GM12878 (cell line): ENCODE measurements around the gene CCDC63.

Source experiments
- EZH2 ChIP-seq: IDR thresholded peaks from 2 replicates; pipeline ENCODE4 v1.6.1; 2012; ENCODE audit warnings: low read depth, mild to moderate bottlenecking, control low read depth, inconsistent platforms, low read length, borderline replicate concordance; ENCODE audit not compliant: control insufficient read depth
- TF ChIP-seq, protein P1 (sequence below), 3 experiments: IDR thresholded peaks in 2 of 3; conservative IDR thresholded peaks in 1 of 3; 2 replicates each; pipeline ENCODE4 v1.5.1; 2011; ENCODE audit warnings: low read depth in 3 of 3, low read length in 3 of 3, mild to moderate bottlenecking in 3 of 3, control low read depth in 2 of 3, moderate library complexity in 2 of 3, inconsistent platforms in 1 of 3, mixed read lengths in 1 of 3; ENCODE audit not compliant: control insufficient read depth in 2 of 3, insufficient read depth in 1 of 3; ENCODE audit errors: extremely low read depth in 1 of 3

DNA sequence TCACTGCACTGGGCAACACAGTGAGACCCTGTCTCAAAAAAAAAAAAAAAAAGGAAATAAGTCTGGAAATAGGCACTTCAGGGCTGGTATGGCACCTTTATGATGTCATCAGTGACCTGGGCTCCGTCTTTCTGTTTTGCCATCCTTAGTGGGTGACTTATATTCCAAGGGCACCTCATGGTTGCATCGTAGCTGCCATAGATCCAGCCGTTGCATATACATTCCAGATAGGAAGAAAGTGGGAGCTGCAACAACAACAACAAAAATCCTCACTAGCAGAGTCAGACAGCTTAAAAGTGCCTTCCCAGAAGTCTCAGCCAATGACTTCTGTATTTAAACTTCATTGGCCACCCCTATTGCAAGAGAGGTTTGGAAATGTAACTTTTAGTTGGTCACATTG, 47.2 kb downstream of the CCDC63 start:
- TF ChIP-seq, protein P1, sequence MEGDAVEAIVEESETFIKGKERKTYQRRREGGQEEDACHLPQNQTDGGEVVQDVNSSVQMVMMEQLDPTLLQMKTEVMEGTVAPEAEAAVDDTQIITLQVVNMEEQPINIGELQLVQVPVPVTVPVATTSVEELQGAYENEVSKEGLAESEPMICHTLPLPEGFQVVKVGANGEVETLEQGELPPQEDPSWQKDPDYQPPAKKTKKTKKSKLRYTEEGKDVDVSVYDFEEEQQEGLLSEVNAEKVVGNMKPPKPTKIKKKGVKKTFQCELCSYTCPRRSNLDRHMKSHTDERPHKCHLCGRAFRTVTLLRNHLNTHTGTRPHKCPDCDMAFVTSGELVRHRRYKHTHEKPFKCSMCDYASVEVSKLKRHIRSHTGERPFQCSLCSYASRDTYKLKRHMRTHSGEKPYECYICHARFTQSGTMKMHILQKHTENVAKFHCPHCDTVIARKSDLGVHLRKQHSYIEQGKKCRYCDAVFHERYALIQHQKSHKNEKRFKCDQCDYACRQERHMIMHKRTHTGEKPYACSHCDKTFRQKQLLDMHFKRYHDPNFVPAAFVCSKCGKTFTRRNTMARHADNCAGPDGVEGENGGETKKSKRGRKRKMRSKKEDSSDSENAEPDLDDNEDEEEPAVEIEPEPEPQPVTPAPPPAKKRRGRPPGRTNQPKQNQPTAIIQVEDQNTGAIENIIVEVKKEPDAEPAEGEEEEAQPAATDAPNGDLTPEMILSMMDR (IDR thresholded peaks at IDR 0.05 in 2 of 3, conservative IDR thresholded peaks at IDR 0.05 in 1 of 3; ENCODE audit: control insufficient read depth in 2 of 3, extremely low read depth in 1 of 3, insufficient read depth in 1 of 3, low read depth in 3 of 3, low read length in 3 of 3) = no peak
- no peak for TF ChIP-seq EZH2
